HFFc6 (cell line): ENCODE results near the gene DGUOK. TPM values are rescaled to one million over a fixed set of nuclear protein-coding genes. Genes with fewer than 3 reads are reported as not detected.
A peak's percentile ranks its signal among the peaks of the same experiment; 100 is the strongest.

Experiments used
- DNase-seq: peaks from one replicate; pipeline ENCODE4 v3.0.0-alpha.2; 2018
- H3K27ac Mint-ChIP-seq: 2 replicates; pipeline ENCODE4 v1.8.0; 2020; ENCODE audit warnings: mild to moderate bottlenecking, mixed read lengths
- H3K27me3 Mint-ChIP-seq: 2 replicates; pipeline ENCODE4 v1.8.0; 2021; ENCODE audit warnings: mild to moderate bottlenecking, moderate library complexity, mixed read lengths; ENCODE audit not compliant: insufficient read depth
- H3K36me3 Mint-ChIP-seq: 2 replicates; pipeline ENCODE4 v1.8.0; 2021; ENCODE audit warnings: low read depth, mixed read lengths
- H3K4me1 Mint-ChIP-seq: 2 replicates; pipeline ENCODE4 v1.8.0; 2020; ENCODE audit warnings: low read depth, mixed read lengths
- H3K4me3 Mint-ChIP-seq: 2 replicates; pipeline ENCODE4 v1.8.0; 2020; ENCODE audit warnings: mild to moderate bottlenecking, moderate library complexity, mixed read lengths
- H3K9me3 Mint-ChIP-seq: 2 replicates; pipeline ENCODE4 v1.8.0; 2020; ENCODE audit warnings: mild to moderate bottlenecking, mixed read lengths
- total RNA-seq, 6 experiments: library from RNA; stranded (reverse); fragmentation: NEBNext Ultra II Directional; extraction: Animal tissue kit (Norgen Biotek cat#: 25700); gene quantifications; 2 replicates in 1 of 6; 3 replicates in 5 of 6; pipeline ENCODE4 v1.2.3, GENCODE V29; 2021
- TF ChIP-seq, protein P1 (sequence below): fragments of 200-600 bp; sonication (generic); IDR thresholded peaks from 2 replicates; pipeline ENCODE4 v1.5.0; 2021; ENCODE audit warnings: antibody characterized with exemption, mild to moderate bottlenecking

The DGUOK gene
- total RNA-seq, 6 experiments from 2014 or later, result 63.2 to 73.3 (median 69.3) TPM

- no peaks in the 10 kb centered on the region for H3K9me3 Mint-ChIP-seq
- H3K4me1 Mint-ChIP-seq, result peaks cover 60% of the 10 kb centered on the region
- no peaks in the 10 kb centered on the region for H3K36me3 Mint-ChIP-seq
- peaks cover 5% of the 10 kb centered on the region for H3K27me3 Mint-ChIP-seq
- no peak overlapping the region; the same call in 1 of the 2 replicates for H3K27ac Mint-ChIP-seq
- DNase-seq, result no peak
- H3K4me3 Mint-ChIP-seq, result no peak overlapping the region
- TF ChIP-seq, protein P1, sequence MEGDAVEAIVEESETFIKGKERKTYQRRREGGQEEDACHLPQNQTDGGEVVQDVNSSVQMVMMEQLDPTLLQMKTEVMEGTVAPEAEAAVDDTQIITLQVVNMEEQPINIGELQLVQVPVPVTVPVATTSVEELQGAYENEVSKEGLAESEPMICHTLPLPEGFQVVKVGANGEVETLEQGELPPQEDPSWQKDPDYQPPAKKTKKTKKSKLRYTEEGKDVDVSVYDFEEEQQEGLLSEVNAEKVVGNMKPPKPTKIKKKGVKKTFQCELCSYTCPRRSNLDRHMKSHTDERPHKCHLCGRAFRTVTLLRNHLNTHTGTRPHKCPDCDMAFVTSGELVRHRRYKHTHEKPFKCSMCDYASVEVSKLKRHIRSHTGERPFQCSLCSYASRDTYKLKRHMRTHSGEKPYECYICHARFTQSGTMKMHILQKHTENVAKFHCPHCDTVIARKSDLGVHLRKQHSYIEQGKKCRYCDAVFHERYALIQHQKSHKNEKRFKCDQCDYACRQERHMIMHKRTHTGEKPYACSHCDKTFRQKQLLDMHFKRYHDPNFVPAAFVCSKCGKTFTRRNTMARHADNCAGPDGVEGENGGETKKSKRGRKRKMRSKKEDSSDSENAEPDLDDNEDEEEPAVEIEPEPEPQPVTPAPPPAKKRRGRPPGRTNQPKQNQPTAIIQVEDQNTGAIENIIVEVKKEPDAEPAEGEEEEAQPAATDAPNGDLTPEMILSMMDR, result no peak
Observed at GRCh38 chr2:73999881-74000597, 73.4 kb downstream of the DGUOK start.

GRCh38 chr2:74000666-74001065 is 74.0 kb downstream of the DGUOK start:
- Mint-ChIP-seq H3K27ac (no peak overlapping the region), H3K36me3 (no peaks in the 10 kb centered on the region), H3K27me3 (peaks cover 5% of the 10 kb centered on the region), H3K4me1 (peaks cover 61% of the 10 kb centered on the region), H3K4me3 (no peak overlapping the region), H3K9me3 (no peaks in the 10 kb centered on the region)
- TF ChIP-seq, protein P1, result no peak
- no peak for DNase-seq

- peaks cover 3% of the 10 kb centered on the region; the same call in 1 of the 2 replicates for H3K36me3 Mint-ChIP-seq
- no peak for DNase-seq
Observed at GRCh38 chr2:74001121-74001520, 74.4 kb downstream of the DGUOK start.

GRCh38 chr2:74001781-74002504 is 75.3 kb downstream of the DGUOK start:
- no peak for DNase-seq
- H3K4me1 Mint-ChIP-seq, result peaks cover 74% of the 10 kb centered on the region
- H3K27me3 Mint-ChIP-seq, result peaks cover 5% of the 10 kb centered on the region
- H3K4me3 Mint-ChIP-seq, result peak overlapping the region; percentile 61
- H3K36me3 Mint-ChIP-seq, result peaks cover 6% of the 10 kb centered on the region; the same call in 1 of the 2 replicates
- H3K9me3 Mint-ChIP-seq, result no peaks in the 10 kb centered on the region
- TF ChIP-seq, protein P1, result no peak
- H3K27ac Mint-ChIP-seq, result no peak overlapping the region

More at GRCh38 chr2:74001121-74001520, 74.4 kb downstream of the DGUOK start:
- Mint-ChIP-seq H3K4me1 (peaks cover 66% of the 10 kb centered on the region), H3K9me3 (no peaks in the 10 kb centered on the region), H3K27ac (no peak overlapping the region), H3K4me3 (peak overlapping the region; percentile 21), H3K27me3 (peaks cover 5% of the 10 kb centered on the region)
- TF ChIP-seq, protein P1, result no peak

DNA sequence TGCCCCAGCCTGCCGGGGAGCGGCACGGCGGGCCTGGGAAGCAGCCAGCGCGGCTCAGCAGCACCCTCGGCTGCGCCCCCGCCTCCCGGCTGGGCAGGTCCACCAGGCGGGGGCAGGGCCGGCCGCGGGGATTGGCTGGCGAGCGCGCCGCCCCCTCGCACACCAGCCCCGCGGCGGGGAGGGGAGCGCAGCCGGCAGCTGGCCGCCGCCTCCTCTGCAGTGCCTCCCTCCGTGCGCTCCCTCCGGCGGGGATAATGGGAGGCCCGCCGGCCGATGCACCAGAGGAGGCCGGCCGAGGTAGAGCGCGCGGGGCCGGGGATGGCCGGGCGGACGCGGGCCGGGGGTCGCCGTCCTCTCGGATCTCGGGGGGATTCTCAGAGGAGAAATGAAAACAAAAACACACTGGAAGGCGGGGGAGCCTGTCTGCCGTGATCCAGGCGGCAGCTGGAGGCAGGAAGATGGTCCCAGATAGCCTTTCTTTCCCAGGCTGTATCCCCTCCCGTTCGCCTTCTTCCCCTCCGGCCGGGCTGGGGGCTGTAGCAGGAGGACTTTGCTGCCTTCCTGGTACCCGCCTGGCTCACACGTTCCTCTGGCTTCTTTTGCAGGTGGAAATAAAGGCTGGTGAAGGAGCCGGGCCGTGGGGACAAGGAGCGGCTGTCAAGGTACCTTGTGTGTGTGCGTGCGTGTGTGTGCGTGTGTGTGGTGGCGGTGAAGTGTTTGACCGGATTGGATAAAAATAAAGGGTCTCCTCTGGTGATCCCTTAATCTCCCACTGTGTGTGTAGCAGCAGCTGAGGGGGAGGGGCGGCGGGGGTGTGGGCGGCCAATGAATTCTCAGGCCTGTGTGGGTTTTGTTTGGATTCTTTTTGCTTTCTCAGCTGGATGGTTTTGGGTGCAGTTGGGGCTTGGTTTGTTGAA is 76.1 kb downstream of the DGUOK start:
- DNase-seq, result peak; percentile 64
- Mint-ChIP-seq H3K36me3 (peaks cover 6% of the 10 kb centered on the region; the same call in 1 of the 2 replicates), H3K27ac (peak overlapping the region; percentile 93), H3K4me1 (peaks cover 76% of the 10 kb centered on the region), H3K9me3 (no peaks in the 10 kb centered on the region), H3K27me3 (peaks cover 3% of the 10 kb centered on the region), H3K4me3 (peak overlapping the region; percentile 91)
- TF ChIP-seq, protein P1, result no peak
